PC-9 (cell line): Measurements from ENCODE around the gene GALK1. TPM values are rescaled to one million over a fixed set of nuclear protein-coding genes. Genes with fewer than 3 reads are reported as not detected.

Source experiments
- BruUV-seq: library from RNA; stranded (reverse); fragments of 400-500 nt; replicated peaks from 2 replicates; lab custom pipeline; 2021; lab: Mats Ljungman, UMichigan
- CTCF ChIA-PET: fragments of 300-600 bp; sonication (Branson Sonifier 250); formaldehyde crosslinking; loops from one replicate; lab custom pipeline; 2022; ENCODE audit warnings: antibody characterized with exemption; lab: Charles Lee
- POLR2A ChIA-PET: fragments of 300-600 bp; sonication (Branson Sonifier 250); formaldehyde crosslinking; loops from one replicate; lab custom pipeline; 2022; ENCODE audit warnings: antibody characterized with exemption; ENCODE audit not compliant: unreplicated experiment; lab: Charles Lee
- DNase-seq, 2 experiments: peaks; one replicate each; pipeline versions ENCODE4 v3.0.0 to v3.0.0-alpha.2; 2015 to 2022; ENCODE audit warnings: mixed read lengths in 1 of 2
- H2AFZ ChIP-seq: fragments of 200-600 bp; sonication (generic); 2 replicates; pipeline ENCODE4 v1.8.1; 2017; ENCODE audit warnings: antibody characterized with exemption
- H3F3A ChIP-seq: fragments of 200-600 bp; sonication (generic); 2 replicates; pipeline ENCODE4 v1.8.1; 2017; ENCODE audit warnings: antibody characterized with exemption, mild to moderate bottlenecking, low read depth; ENCODE audit not compliant: insufficient read depth
- H3K27ac ChIP-seq: fragments of 200-600 bp; sonication (generic); 2 replicates; pipeline ENCODE4 v1.6.1; 2016; ENCODE audit warnings: mixed run types
- H3K27me3 ChIP-seq: fragments of 200-600 bp; sonication (generic); 2 replicates; pipeline ENCODE4 v1.6.1; 2016; ENCODE audit warnings: low read depth, mixed run types; ENCODE audit not compliant: insufficient read depth
- H3K36me3 ChIP-seq: fragments of 200-600 bp; sonication (generic); 2 replicates; pipeline ENCODE4 v1.6.1; 2016; ENCODE audit warnings: low read depth, mixed run types
- H3K4me1 ChIP-seq: fragments of 200-600 bp; sonication (generic); replicated peaks from 2 replicates; pipeline ENCODE4 v1.6.1; 2016; ENCODE audit warnings: mixed run types; ENCODE audit not compliant: insufficient read depth
- H3K4me2 ChIP-seq: fragments of 200-600 bp; sonication (generic); 2 replicates; pipeline ENCODE4 v1.6.1; 2017; ENCODE audit warnings: mixed run types
- H3K4me3 ChIP-seq: fragments of 200-600 bp; sonication (generic); 2 replicates; pipeline ENCODE4 v1.6.1; 2016; ENCODE audit warnings: mixed run types
- H3K79me2 ChIP-seq: fragments of 200-600 bp; sonication (generic); 2 replicates; pipeline ENCODE4 v1.6.1; 2017; ENCODE audit warnings: low read depth, mixed run types
- H3K9me2 ChIP-seq: fragments of 200-600 bp; sonication (generic); 2 replicates; pipeline ENCODE4 v1.8.1; 2017; ENCODE audit warnings: mild to moderate bottlenecking; ENCODE audit not compliant: insufficient read depth
- H3K9me3 ChIP-seq: fragments of 200-600 bp; sonication (generic); 2 replicates; pipeline ENCODE4 v1.8.1; 2016; ENCODE audit warnings: low read depth; ENCODE audit not compliant: insufficient read depth
- H4K20me1 ChIP-seq: fragments of 200-600 bp; sonication (generic); 2 replicates; pipeline ENCODE4 v1.8.1; 2017; ENCODE audit not compliant: insufficient read depth
- CTCF ChIP-seq: fragments of 200-600 bp; sonication (generic); conservative IDR thresholded peaks from 2 replicates; pipeline ENCODE4 v1.6.1; 2017; ENCODE audit warnings: mixed run types, antibody characterized with exemption, mild to moderate bottlenecking, moderate library complexity
- EZH2 ChIP-seq: fragments of 200-600 bp; sonication (generic); IDR thresholded peaks from 2 replicates; pipeline ENCODE4 v1.8.0; 2017; ENCODE audit warnings: antibody characterized with exemption, low read depth
- intact Hi-C: fragments of 100-400 bp; cut with micrococcal nuclease; formaldehyde crosslinking; loops from one replicate; pipeline ENCODE4 v1.10.0; 2022; ENCODE audit not compliant: unreplicated experiment
- total RNA-seq: library from RNA; stranded (reverse); gene quantifications from 2 replicates; pipeline ENCODE4 v1.2.3, GENCODE V29; 2021

GALK1 gene
- total RNA-seq, 1 experiment from 2014 or later, result 12.8 TPM

- Histone ChIP-seq H3K9me3 (no peaks in the 10 kb centered on the region), H3K4me1 (peaks cover 9% of the 10 kb centered on the region; the same call in 1 of the 2 replicates), H3K79me2 (no peaks in the 10 kb centered on the region), H3K27ac (no peak overlapping the region), H3K4me2 (no peak overlapping the region), H3K36me3 (no peaks in the 10 kb centered on the region), H2AFZ (no peak overlapping the region), H3K27me3 (no peaks in the 10 kb centered on the region), H4K20me1 (no peaks in the 10 kb centered on the region; the same call in 1 of the 2 replicates), H3F3A (peaks cover 20% of the 10 kb centered on the region), H3K4me3 (no peak overlapping the region), H3K9me2 (no peaks in the 10 kb centered on the region)
- no TSS peak for BruUV-seq
- DNase-seq, result no peak
- TF ChIP-seq CTCF, result no peak
- TF ChIP-seq EZH2, result no peak
- intact Hi-C loops, result no loop called here
- POLR2A ChIA-PET, result no interaction called here
- CTCF ChIA-PET, result interaction anchor here (0.6 kb wide), 1 partner anchor 30 kb away, joined by 4 read pairs; no protein-coding TSS in a partner anchor
Measured at GRCh38 chr17:75767881-75768280, 2.9 kb upstream of the GALK1 start.

DNA sequence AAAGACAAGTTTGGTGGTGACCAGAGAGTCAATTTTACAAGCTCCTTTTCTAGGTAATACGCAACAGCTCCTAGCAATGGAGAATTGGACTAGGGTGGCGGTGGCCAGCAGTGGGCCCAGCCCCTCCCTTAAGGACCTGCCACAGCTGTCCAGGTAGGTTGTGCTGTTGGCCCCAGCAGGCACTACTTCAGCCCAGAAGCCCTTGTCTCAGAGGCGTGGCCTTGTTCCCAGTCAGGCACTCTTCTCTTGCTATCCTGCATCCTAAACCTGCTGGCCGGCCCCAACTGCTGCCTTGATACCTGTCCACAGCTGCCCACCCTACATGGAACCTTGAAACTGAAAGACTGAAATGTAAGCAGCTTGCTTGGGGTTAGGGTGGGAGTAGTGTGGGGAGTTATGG, 989 bp upstream of the GALK1 start:
- H3K27ac ChIP-seq, result no peak overlapping the region
- TF ChIP-seq CTCF (no peak), EZH2 (no peak)
- no peaks in the 10 kb centered on the region for H3K27me3 ChIP-seq
- no peaks in the 10 kb centered on the region for H3K9me2 ChIP-seq
- no TSS peak for BruUV-seq
- H3F3A ChIP-seq, result peaks cover 29% of the 10 kb centered on the region
- no peak overlapping the region for H2AFZ ChIP-seq
- peaks cover 9% of the 10 kb centered on the region; the same call in 1 of the 2 replicates for H3K4me1 ChIP-seq
- ChIA-PET CTCF (interaction anchor here (1.7 kb wide), 1 partner anchor 80 kb away, joined by 5 read pairs; no protein-coding TSS in a partner anchor), POLR2A (interaction anchor here (0.6 to 0.7 kb wide), 2 partner anchors 64 to 164 kb away, joined by 4 to 9 read pairs; no protein-coding TSS in a partner anchor)
- H3K36me3 ChIP-seq, result no peaks in the 10 kb centered on the region
- no peaks in the 10 kb centered on the region for H3K79me2 ChIP-seq
- H3K4me3 ChIP-seq, result no peak overlapping the region
- H3K4me2 ChIP-seq, result no peak overlapping the region
- intact Hi-C loops, result loop anchor here (2.0 kb wide), 1 partner anchor 129 kb away; no protein-coding TSS in a partner anchor
- no peaks in the 10 kb centered on the region for H3K9me3 ChIP-seq
- H4K20me1 ChIP-seq, result no peaks in the 10 kb centered on the region; the same call in 1 of the 2 replicates
- no peak for DNase-seq

GRCh38 chr17:75764417-75764710, 628 bp downstream of the GALK1 start:
- Histone ChIP-seq H3K4me3 (peak overlapping the region; percentile 87), H3F3A (peaks cover 44% of the 10 kb centered on the region), H3K79me2 (no peaks in the 10 kb centered on the region), H3K4me2 (peak overlapping the region; percentile 93), H2AFZ (peak overlapping the region; percentile 80), H3K36me3 (no peaks in the 10 kb centered on the region), H3K4me1 (peaks cover 9% of the 10 kb centered on the region; the same call in 1 of the 2 replicates), H3K27me3 (no peaks in the 10 kb centered on the region), H3K9me3 (no peaks in the 10 kb centered on the region), H3K27ac (no peak overlapping the region), H3K9me2 (no peaks in the 10 kb centered on the region), H4K20me1 (no peaks in the 10 kb centered on the region; the same call in 1 of the 2 replicates)
- no peak for TF ChIP-seq EZH2
- TF ChIP-seq CTCF, result peak; percentile 67; the same call in 1 of the 2 replicates
- ChIA-PET CTCF (interaction anchor here (0.5 to 1.7 kb wide), 4 partner anchors 13 to 241 kb away, joined by 3 to 5 read pairs (median 4); no protein-coding TSS in a partner anchor), POLR2A (interaction anchor here (0.6 to 1.3 kb wide), 2 partner anchors 8 to 16 kb away, joined by 7 to 15 read pairs; no protein-coding TSS in a partner anchor)
- no peak for DNase-seq
- intact Hi-C loops, result loop anchor here (2.0 kb wide), 1 partner anchor 130 kb away; no protein-coding TSS in a partner anchor
- BruUV-seq, result no TSS peak
